ENCODE data around the gene PRSS1.
"Not testable (repeated sequence)": the region's sequence is repeated elsewhere in the genome, so short reads cannot be mapped to it uniquely, and the experiment has no call there.

Gene PRSS1

GRCh38 chr7:142749218-142749993, at the start of gene PRSS1:
Gene PRSS1 (plus strand): TSS chr7:142749472. CDS start chr7:142749485, 13 bp downstream.
- no peak within 1 kb of the TSS for H3K4me3 ChIP-seq (ENCODE audit: insufficient read depth, low read length, poor library complexity, severe bottlenecking)
- no peaks in the 10 kb centered on the region for H3K79me2 ChIP-seq (ENCODE audit: insufficient read depth, low read length)
- no peaks in the 10 kb centered on the region for H3K9me2 ChIP-seq (replicated peaks; ENCODE audit: insufficient read depth, low read length)
- H3K9ac ChIP-seq (ENCODE audit: low read length) = no peak within 1 kb of the TSS
- TF ChIP-seq, protein P1, sequence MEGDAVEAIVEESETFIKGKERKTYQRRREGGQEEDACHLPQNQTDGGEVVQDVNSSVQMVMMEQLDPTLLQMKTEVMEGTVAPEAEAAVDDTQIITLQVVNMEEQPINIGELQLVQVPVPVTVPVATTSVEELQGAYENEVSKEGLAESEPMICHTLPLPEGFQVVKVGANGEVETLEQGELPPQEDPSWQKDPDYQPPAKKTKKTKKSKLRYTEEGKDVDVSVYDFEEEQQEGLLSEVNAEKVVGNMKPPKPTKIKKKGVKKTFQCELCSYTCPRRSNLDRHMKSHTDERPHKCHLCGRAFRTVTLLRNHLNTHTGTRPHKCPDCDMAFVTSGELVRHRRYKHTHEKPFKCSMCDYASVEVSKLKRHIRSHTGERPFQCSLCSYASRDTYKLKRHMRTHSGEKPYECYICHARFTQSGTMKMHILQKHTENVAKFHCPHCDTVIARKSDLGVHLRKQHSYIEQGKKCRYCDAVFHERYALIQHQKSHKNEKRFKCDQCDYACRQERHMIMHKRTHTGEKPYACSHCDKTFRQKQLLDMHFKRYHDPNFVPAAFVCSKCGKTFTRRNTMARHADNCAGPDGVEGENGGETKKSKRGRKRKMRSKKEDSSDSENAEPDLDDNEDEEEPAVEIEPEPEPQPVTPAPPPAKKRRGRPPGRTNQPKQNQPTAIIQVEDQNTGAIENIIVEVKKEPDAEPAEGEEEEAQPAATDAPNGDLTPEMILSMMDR (IDR thresholded peaks at IDR 0.05; ENCODE audit: insufficient read depth, low read length, poor library complexity, severe bottlenecking) = no peak
- no peak for TF ChIP-seq EZH2phosphoT487 (conservative IDR thresholded peaks at IDR 0.05; ENCODE audit: low read length)
- no peaks in the 10 kb centered on the region for H3F3A ChIP-seq (ENCODE audit: insufficient read depth)
- H2AFZ ChIP-seq (ENCODE audit: low read depth, low read length, severe bottlenecking) = no peak within 1 kb of the TSS
- no peaks in the 10 kb centered on the region for H3K36me3 ChIP-seq (ENCODE audit: low read length)
- H3K27me3 ChIP-seq (ENCODE audit: low read length) = no peaks in the 10 kb centered on the region
- H4K20me1 ChIP-seq (ENCODE audit: low read depth, low read length) = no peaks in the 10 kb centered on the region
- no peak within 1 kb of the TSS for H3K4me2 ChIP-seq (ENCODE audit: low read depth, low read length, poor library complexity, severe bottlenecking)
- H3K9me3 ChIP-seq (ENCODE audit: insufficient read depth, low read length) = no peaks in the 10 kb centered on the region
- no peak within 1 kb of the TSS for H3K27ac ChIP-seq (ENCODE audit: low read depth, low read length)

- H3K4me3 ChIP-seq (ENCODE audit: insufficient read depth, low read length, poor library complexity, severe bottlenecking); H3K4me2 ChIP-seq (ENCODE audit: low read depth, low read length, poor library complexity, severe bottlenecking); H3K27me3 ChIP-seq (ENCODE audit: low read length); H4K20me1 ChIP-seq (ENCODE audit: low read depth, low read length); H3K27ac ChIP-seq (ENCODE audit: low read depth, low read length); H3K36me3 ChIP-seq (ENCODE audit: low read length); H2AFZ ChIP-seq (ENCODE audit: low read depth, low read length, severe bottlenecking); H3K9me2 ChIP-seq (replicated peaks; ENCODE audit: insufficient read depth, low read length); H3K79me2 ChIP-seq (ENCODE audit: insufficient read depth, low read length); H3K9ac ChIP-seq (ENCODE audit: low read length); H3K9me3 ChIP-seq (ENCODE audit: insufficient read depth, low read length); H3F3A ChIP-seq (ENCODE audit: insufficient read depth): not testable (repeated sequence)
Measured at GRCh38 chr7:142700935-142701334, 48.3 kb upstream of the PRSS1 start.

DNA sequence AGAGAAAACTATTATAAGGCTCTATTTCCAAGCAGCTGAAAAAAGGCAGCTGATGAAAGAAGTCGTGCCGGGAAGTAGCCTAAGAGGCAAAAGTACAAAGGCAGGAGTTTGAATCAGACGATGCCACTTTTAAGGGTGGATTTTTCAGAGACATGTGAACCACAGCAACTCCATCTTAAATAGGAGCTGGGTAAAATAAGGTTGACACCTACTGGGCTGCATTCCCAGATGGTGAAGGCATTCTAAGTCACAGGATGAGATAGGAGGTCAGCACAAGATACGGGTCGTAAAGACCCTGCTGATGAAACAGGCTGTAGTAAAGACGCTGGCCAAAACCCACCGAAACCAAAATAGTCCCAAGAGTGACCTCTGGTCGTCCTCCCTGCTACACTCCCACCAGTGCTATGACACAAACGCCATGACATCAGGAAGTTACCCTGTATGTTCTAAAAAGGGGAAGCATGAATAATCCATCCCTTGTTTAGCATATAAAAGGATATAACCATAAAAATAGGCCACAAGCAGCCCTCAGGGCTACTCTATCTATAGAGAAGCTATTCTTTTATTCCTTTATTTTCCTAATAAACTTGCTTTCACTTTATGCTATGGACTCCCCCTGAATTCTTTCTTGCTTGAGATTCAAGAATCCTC, 45.5 kb upstream of the PRSS1 start:
- Histone ChIP-seq H3K9me2 (replicated peaks; ENCODE audit: insufficient read depth, low read length) (no peaks in the 10 kb centered on the region), H3K36me3 (ENCODE audit: low read length) (no peaks in the 10 kb centered on the region), H3K9ac (ENCODE audit: low read length) (no peak overlapping the region), H3K27ac (ENCODE audit: low read depth, low read length) (no peak overlapping the region), H3K4me2 (ENCODE audit: low read depth, low read length, poor library complexity, severe bottlenecking) (no peak overlapping the region), H3F3A (ENCODE audit: insufficient read depth) (no peaks in the 10 kb centered on the region), H4K20me1 (ENCODE audit: low read depth, low read length) (no peaks in the 10 kb centered on the region), H3K4me3 (ENCODE audit: insufficient read depth, low read length, poor library complexity, severe bottlenecking) (no peak overlapping the region), H3K27me3 (ENCODE audit: low read length) (no peaks in the 10 kb centered on the region), H2AFZ (ENCODE audit: low read depth, low read length, severe bottlenecking) (no peak overlapping the region), H3K9me3 (ENCODE audit: insufficient read depth, low read length) (no peaks in the 10 kb centered on the region), H3K79me2 (ENCODE audit: insufficient read depth, low read length) (no peaks in the 10 kb centered on the region)
- TF ChIP-seq, protein P1 (IDR thresholded peaks at IDR 0.05; ENCODE audit: insufficient read depth, low read length, poor library complexity, severe bottlenecking) = no peak
- TF ChIP-seq EZH2phosphoT487 (conservative IDR thresholded peaks at IDR 0.05; ENCODE audit: low read length) = no peak

DNA sequence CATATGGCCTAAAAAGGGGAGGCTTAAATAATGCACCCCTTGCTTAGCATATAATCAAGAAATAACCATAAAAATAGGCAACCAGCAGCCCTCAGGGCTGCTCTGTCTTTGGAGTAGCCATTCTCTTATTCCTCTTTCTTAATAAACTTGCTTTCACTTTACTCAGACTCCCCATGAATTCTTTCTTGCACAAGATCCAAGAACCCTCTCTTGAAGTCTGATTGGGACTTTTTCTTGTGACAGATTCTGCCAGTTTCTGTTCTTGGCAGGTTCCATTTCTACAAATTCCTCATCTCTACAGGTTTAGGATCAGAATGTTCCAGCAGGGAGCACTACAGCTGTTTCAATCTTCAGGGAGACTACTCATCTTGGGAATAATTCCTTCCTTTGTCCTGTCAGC, 40.5 kb upstream of the PRSS1 start:
- H2AFZ ChIP-seq (ENCODE audit: low read depth, low read length, severe bottlenecking); H3K36me3 ChIP-seq (ENCODE audit: low read length); H3K9me2 ChIP-seq (replicated peaks; ENCODE audit: insufficient read depth, low read length); H4K20me1 ChIP-seq (ENCODE audit: low read depth, low read length); H3K9ac ChIP-seq (ENCODE audit: low read length); H3K27me3 ChIP-seq (ENCODE audit: low read length); H3K27ac ChIP-seq (ENCODE audit: low read depth, low read length); H3K9me3 ChIP-seq (ENCODE audit: insufficient read depth, low read length); H3K79me2 ChIP-seq (ENCODE audit: insufficient read depth, low read length); H3K4me3 ChIP-seq (ENCODE audit: insufficient read depth, low read length, poor library complexity, severe bottlenecking); H3F3A ChIP-seq (ENCODE audit: insufficient read depth); H3K4me2 ChIP-seq (ENCODE audit: low read depth, low read length, poor library complexity, severe bottlenecking): not testable (repeated sequence)

Data from SU-DHL-6 (cell line).